OCI-M2 (cell line): ENCODE measurements around the gene CCDC12.

Experiments
- DNase-seq: peaks from one replicate; lab custom pipeline; 2025; ENCODE audit not compliant: unreplicated experiment; lab: John Stamatoyannopoulos, UW

The CCDC12 gene

GRCh38 chr3:46878781-46879436 is 97.6 kb downstream of the CCDC12 start:
- no peak for DNase-seq

- no peak for DNase-seq
Measured at GRCh38 chr3:46877406-46878125, 99.0 kb downstream of the CCDC12 start, which contains the start of gene PTH1R. Gene PTH1R, plus strand, starts transcription at chr3:46877721. Its CDS starts 5,839 bp downstream, at chr3:46883560.

- DNase-seq, result no peak
Measured at GRCh38 chr3:46876313-46877300, 99.9 kb downstream of the CCDC12 start.

- DNase-seq, result no peak
Measured at GRCh38 chr3:46875560-46875959, 101.0 kb downstream of the CCDC12 start.

- no peak for DNase-seq
Measured at GRCh38 chr3:46874430-46874829, 102.1 kb downstream of the CCDC12 start.

- DNase-seq, result no peak
Measured at GRCh38 chr3:46873521-46873920, 103.0 kb downstream of the CCDC12 start.
